ENCODE results near the gene SLC22A23. TPM values are rescaled to one million over a fixed set of nuclear protein-coding genes. Genes with fewer than 3 reads are reported as not detected.

Gene SLC22A23
- total RNA-seq, 1 experiment from 2014 or later, result 6.8 TPM

GRCh38 chr6:3316818-3317217 lies 140.0 kb downstream of the SLC22A23 start:
- H2BK15ac ChIP-seq (ENCODE audit: low read depth, low read length), result no peak overlapping the region
- no peak overlapping the region for H3K4me2 ChIP-seq (ENCODE audit: insufficient read depth, insufficient read length, low read length)
- no peaks in the 10 kb centered on the region for H3K27me3 ChIP-seq (ENCODE audit: insufficient read depth, low read length)
- Mint-ChIP-seq H3K27me3 (ENCODE audit: low read depth) (no peaks in the 10 kb centered on the region; the same call in 1 of the 2 replicates), H3K4me1 (peaks cover 2 to 8% of the 10 kb centered on the region in 2 experiments; a peak in 3 of 4 replicates), H3K27ac (no peak overlapping the region; a peak in 2 of 7 replicates), H3K36me3 (ENCODE audit: insufficient read depth in 1 of 3, low read depth in 3 of 3) (peaks cover 0 to 7% (median 0%) of the 10 kb centered on the region in 3 experiments; a peak in 2 of 7 replicates), H3K9me3 (no peaks in the 10 kb centered on the region), H3K4me3 (no peak overlapping the region)
- no peak overlapping the region for H2AK5ac ChIP-seq (ENCODE audit: insufficient read length, low read length)
- H2BK20ac ChIP-seq (ENCODE audit: low read depth, low read length, poor library complexity, severe bottlenecking), result no peak overlapping the region
- H3K56ac ChIP-seq (ENCODE audit: insufficient read length, low read depth, low read length), result no peak overlapping the region
- no peak overlapping the region for H3K9ac ChIP-seq (ENCODE audit: extremely low read depth, insufficient read length, low read length)
- no peak overlapping the region for H3T11ph ChIP-seq (ENCODE audit: low read length)
- no peak overlapping the region for H4K5ac ChIP-seq (ENCODE audit: insufficient read length, low read depth, low read length)
- no peaks in the 10 kb centered on the region for H3K9me3 ChIP-seq (ENCODE audit: control insufficient read depth, low read depth, low read length)
- no peaks in the 10 kb centered on the region; the same call in 1 of the 2 replicates for H3K79me2 ChIP-seq (ENCODE audit: insufficient read depth, low read length)
- no peak overlapping the region for H3K27ac ChIP-seq (ENCODE audit: insufficient read length, low read depth, low read length)
- H3K79me1 ChIP-seq (ENCODE audit: insufficient read depth, low read depth, low read length, poor library complexity, severe bottlenecking), result no peaks in the 10 kb centered on the region
- no peak overlapping the region for H3K23ac ChIP-seq (ENCODE audit: insufficient read length, low read depth, low read length)
- no peak overlapping the region for H2AFZ ChIP-seq (ENCODE audit: low read length)
- TF ChIP-seq CTCF (conservative IDR thresholded peaks at IDR 0.05), result no peak
- H4K20me1 ChIP-seq (ENCODE audit: control insufficient read depth, insufficient read depth, insufficient read length), result no peaks in the 10 kb centered on the region
- H3K4ac ChIP-seq (ENCODE audit: low read depth, low read length), result no peak overlapping the region
- no peak overlapping the region for H2BK12ac ChIP-seq (ENCODE audit: insufficient read length, low read depth, low read length)
- no peak overlapping the region for H2BK5ac ChIP-seq (ENCODE audit: insufficient read length, low read length)
- no peak overlapping the region for H3K18ac ChIP-seq (ENCODE audit: insufficient read length, low read depth, low read length)
- no peak overlapping the region for H2BK120ac ChIP-seq (ENCODE audit: low read depth, low read length, poor library complexity, severe bottlenecking)
- H3K23me2 ChIP-seq (ENCODE audit: insufficient read length, low read depth, low read length, poor library complexity, severe bottlenecking), result no peaks in the 10 kb centered on the region
- no peak overlapping the region for H4K91ac ChIP-seq (ENCODE audit: insufficient read length, low read depth, low read length)
- H3K4me1 ChIP-seq (ENCODE audit: insufficient read depth, low read length), result no peaks in the 10 kb centered on the region
- DNase-seq, result no peak
- H4K8ac ChIP-seq (replicated peaks; ENCODE audit: insufficient read length, low read depth, low read length), result no peak overlapping the region
- no peak overlapping the region for H3K14ac ChIP-seq (ENCODE audit: insufficient read depth, low read length)
- WGBS (ENCODE audit: extremely low coverage, insufficient read length, low lambda C conversion rate), result no CpG with 5 or more reads among the region's 8 CpGs
